HG02840 (cell line): ENCODE data around the gene FAM171A1.
"Not testable (repeated sequence)": the region's sequence is repeated elsewhere in the genome, so short reads cannot be mapped to it uniquely, and the experiment has no call there.

Experiments
- ATAC-seq: cut with Tn5 transposase; IDR thresholded peaks from one replicate; pipeline ENCODE4 v1.9.1; 2021; ENCODE audit warnings: mild to moderate bottlenecking, moderate library complexity, moderate number of reproducible peaks; ENCODE audit not compliant: unreplicated experiment, low FRiP score

FAM171A1 gene

GRCh38 chr10:15295537-15296325 is 75.4 kb downstream of the FAM171A1 start:
- no peak for ATAC-seq

- ATAC-seq = no peak
Measured at GRCh38 chr10:15293862-15294842, 76.9 kb downstream of the FAM171A1 start.

DNA sequence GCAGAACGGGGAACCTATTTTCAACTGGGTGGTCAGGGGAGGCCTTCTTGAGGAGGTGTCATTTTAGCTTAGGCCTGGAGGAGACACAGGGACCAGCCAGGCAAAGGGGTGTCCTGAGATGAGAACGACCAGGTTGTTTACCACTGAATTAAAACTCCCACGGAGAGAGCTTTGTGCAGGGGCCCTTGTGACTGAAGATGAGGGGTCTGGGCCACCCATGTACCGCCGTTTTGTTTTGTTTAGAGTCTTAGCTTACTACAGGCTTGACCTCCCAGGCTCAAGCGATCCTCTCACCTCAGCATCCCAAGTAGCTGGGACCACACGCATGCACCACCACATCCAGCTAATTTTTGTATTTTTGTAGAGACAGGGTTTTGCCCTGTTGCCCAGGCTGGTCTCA is 80.4 kb downstream of the FAM171A1 start:
- ATAC-seq = no peak

DNA sequence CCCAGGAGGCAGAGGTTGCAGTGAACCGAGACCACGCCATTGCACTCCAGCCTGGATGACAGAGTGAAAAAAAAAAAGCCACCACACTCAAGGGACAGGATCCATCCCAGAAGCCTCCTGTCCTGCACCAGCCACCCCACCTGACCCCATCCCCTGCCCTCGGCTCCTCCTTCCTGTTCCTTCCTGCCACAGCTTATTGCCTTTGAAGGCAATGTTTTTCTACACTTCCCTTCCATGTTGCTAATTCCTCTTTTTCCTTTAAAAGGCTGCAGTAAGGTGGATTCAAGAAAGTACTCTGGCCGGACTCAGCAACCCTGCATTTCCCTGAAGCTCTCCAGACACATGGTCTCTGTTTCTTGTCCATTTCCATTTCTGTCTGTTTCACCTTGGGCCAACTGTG is 80.9 kb downstream of the FAM171A1 start:
- ATAC-seq = no peak

GRCh38 chr10:15280974-15281373 is 90.1 kb downstream of the FAM171A1 start:
- ATAC-seq = no peak

DNA sequence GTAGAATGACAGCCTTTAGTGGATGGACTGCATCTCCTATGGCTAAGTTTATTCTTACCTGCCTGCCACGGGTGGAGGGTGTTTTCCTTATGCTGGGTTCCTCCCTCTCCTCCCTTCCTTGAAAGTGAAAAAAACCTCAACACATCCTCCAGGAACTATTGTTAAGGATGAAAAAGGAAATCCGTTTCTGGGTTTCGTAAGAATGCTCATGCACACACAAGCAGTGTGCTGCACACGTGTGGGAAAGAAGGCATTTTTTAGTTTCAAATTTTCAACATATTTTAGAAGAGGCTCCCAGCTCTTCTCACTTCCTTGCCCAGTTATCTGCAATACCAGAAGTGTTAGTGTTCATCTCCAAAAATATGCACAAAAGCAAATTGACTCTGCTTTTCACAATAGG is 90.6 kb downstream of the FAM171A1 start:
- ATAC-seq = no peak

DNA sequence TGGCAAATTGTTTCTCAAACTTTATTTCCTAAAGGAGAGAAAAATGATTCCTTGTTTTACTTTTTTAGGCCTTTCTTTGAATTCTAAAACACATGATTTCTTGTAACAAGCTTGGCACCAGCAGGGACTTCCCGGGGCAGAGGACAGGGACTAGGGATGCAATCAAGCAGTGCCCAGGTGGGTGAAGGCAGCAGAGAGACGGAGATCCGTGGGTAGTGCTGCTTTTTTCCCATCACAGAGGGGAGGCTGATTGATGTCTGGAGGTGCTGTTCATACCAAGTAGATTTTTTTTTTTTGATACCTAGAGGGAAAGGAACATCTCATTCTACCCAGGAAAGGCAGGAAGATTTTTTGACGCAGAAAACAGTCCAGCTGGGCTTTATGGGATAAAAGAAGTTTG is 91.9 kb downstream of the FAM171A1 start:
- ATAC-seq = no peak

DNA sequence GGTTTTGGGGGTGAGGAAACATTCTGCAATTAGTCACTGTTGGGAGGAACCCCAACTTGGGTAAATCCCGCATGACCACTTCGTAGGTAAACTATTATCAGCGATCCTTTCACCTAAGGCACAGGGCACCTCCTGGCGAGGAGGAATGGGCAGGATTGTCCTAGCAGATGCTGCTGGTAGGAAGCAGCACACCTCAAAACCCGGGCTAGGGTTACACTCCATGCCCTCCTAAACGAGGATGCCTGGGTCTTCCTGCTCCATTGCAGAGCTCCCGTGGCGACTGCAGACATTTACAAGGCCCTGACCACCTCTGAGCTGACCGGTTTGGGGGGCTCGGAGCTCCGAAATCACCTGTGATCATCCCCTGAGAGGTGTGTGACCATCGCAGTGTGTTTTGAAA is 92.3 kb downstream of the FAM171A1 start:
- no peak for ATAC-seq

DNA sequence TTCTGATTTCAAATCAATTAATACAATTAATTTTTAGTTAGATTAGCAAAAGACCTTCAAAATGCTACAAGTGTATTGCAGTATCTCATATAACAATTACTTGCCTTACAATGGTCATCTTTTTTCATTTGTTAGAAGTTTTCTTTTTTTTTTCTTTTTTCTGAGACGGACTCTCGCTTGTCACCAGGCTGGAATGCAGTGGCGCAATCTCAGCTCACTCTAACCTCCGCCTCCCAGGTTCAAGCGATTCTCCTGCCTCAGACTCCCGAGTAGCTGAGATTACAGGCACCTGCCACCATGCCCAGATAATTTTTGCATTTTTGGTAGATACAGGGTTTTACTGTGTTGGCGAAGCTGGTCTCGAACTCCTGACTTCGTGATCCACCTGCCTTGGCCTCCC is 95.0 kb downstream of the FAM171A1 start:
- ATAC-seq = not testable (repeated sequence)

DNA sequence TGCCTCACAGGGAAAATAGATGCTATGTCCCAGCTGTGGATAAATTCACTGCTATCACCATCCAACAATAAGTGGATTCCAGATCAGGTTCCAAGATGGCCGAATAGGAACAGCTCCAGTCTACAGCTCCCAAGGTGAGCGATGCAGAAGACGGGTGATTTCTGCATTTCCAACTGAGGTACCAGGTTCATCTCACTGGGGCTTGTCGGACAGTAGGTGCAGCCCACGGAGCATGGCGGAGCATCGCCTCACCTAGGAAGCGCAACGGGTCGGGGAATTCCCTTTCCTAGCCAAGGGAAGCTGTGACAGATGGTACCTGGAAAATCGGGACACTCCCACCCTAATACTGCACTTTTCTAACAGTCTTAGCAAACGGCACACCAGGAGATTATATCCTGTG is 101.3 kb downstream of the FAM171A1 start:
- not testable (repeated sequence) for ATAC-seq

- no peak for ATAC-seq
Measured at GRCh38 chr10:15267496-15267895, 103.6 kb downstream of the FAM171A1 start.

DNA sequence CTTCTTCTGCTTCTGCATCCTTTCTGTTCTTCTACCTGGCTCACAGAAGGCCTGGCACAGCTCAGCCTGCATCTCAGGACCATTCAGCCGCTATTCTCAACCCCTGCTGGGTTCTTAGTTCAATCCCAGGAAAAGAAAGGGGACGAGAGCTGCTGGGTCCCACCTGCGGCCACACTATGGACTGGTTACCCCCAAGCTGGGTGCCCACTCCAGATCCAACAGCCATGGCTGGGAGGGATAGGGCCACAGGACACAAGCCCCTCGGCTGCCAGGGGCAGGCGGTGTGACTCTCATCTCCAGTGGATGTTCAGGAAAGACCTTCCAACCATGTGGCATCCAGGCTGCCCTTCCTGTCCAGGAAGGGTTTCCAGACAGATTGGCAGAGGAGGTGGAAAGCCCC is 105.0 kb downstream of the FAM171A1 start:
- ATAC-seq = no peak

- ATAC-seq = no peak
Measured at GRCh38 chr10:15265558-15265957, 105.5 kb downstream of the FAM171A1 start.

- no peak for ATAC-seq
Measured at GRCh38 chr10:15265056-15265455, 106.0 kb downstream of the FAM171A1 start.

DNA sequence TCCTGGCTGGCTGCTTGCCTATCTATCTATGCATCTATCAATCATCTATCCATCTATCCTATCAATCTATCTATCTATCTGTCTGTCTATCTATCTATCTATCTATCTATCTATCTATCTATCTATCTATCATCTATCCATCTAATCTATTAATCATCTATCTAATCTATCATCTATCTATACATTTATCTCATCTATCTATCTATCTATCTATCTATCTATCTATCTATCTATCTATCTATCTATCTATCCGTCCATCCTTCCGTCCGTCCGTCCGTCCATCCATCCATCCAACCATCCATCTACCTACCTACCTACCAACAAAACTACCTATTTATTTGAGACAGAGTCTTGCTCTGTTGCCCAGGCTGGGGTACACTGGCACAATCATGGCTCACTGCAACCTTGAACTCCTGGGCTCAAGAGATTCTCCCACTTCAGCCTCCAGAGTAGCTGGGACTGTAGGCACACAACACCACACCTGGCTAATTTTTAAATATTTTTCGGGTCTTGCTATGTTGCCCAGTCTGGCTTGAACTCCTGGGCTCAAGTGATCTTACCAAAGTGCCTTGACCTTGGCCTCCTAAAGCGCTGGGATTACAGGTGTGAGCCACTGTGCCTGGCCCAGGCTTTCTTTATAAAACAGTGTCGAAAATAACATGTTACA is 107.3 kb downstream of the FAM171A1 start:
- ATAC-seq = no peak

- no peak for ATAC-seq
Measured at GRCh38 chr10:15262036-15262713, 108.9 kb downstream of the FAM171A1 start.

DNA sequence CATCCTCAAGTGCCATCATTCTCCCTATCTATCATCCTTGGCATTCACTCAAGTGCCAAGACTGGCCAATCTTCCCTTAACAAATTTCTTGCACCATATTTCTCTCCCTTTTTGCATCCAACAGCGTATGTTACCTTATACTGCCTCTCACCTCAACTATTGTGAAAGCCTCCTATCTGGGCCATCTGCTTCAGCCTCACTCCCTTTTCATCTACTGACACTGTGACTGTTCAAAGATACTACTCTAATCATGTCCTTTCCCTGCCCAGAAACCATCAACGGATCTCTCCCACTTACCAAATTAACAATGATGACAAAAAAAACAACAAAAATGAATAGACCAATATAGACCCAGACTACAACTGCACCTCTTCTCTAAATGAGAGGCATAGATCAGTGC is 112.0 kb downstream of the FAM171A1 start:
- ATAC-seq = no peak

DNA sequence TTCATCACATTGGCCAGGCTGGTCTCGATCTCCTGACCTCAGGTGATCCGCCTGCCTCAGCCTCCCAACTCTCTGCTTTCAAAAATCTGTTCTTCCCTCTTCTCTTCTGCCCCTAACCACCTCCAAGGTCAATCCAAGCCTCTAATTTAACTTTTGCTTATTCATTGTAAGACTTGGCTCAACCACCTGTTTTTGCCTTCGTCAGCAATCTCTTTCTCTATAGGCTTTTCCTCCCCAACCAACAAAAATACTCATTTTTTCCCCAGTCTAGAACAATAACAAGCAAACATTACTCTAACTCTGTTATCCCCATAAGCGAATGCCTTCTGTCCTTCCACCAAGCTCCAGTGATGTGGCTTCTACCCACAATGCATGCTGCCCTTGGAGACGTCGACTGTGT is 112.8 kb downstream of the FAM171A1 start:
- ATAC-seq = no peak

DNA sequence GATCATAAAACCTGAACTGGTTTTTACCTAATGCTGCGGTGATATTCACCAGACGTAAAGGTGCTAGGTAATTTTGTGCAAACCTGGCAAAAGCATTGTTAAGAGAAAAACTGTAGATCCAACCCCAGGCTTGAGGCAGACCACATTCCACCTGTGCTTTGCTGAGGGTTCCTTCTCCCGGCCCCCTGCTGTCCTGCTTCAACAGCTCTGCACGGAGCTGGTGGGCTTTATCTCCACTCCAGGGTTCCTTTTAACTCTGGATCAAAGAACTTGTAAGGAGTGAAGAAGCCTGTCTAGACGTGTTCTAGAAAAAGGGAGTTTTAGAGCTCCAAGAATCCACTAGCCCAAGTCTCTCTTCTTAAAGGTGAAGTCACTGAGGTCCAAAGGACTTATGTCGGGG is 115.1 kb downstream of the FAM171A1 start:
- ATAC-seq = no peak
